Mammary epithelial cell (primary cell): ENCODE measurements around the gene DLG3.

Experiments used
- EZH2 ChIP-seq: IDR thresholded peaks from 2 replicates; pipeline ENCODE4 v1.6.1; 2012; ENCODE audit warnings: low read length, inconsistent platforms, borderline replicate concordance
- TF ChIP-seq, protein P1 (sequence below), 2 donors: IDR thresholded peaks in 1 of 2; conservative IDR thresholded peaks in 1 of 2; 2 replicates each; pipeline ENCODE4 v1.5.1; 2011 to 2012; ENCODE audit warnings: inconsistent platforms in 2 of 2, low read length in 2 of 2, mild to moderate bottlenecking in 2 of 2, control low read depth in 1 of 2, low read depth in 1 of 2; ENCODE audit not compliant: insufficient read depth in 1 of 2; ENCODE audit errors: extremely low read depth in 1 of 2

DNA sequence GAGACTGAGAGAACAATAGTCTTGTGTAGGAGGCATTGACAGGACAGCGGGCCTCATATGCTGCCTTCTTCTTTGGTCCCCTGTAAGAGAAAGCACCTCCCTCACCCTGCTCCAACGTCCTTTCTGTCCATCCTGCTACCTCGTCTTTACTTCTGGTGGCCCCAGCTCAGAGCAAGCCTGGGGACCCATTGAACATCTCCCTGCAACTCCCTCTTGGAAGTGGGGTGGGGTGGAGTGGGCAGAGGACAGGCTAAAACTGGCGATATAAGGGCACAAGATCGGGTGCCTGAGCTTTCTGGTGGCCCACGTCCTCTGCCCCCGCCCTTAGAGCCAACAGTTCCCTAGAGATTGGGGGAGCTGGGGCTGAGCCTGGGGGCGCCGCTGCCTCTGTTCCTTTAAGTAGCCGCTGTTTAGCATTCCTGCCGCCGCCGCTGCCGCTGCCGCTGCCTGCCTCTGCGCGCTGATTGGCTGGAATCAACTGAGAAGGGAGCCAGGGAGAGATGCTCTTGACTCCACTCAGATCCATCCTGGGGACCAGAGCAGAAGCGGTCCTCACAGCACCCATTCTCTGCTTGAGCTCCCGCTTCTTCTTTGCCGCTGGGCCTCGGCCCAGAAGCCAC is at the start of gene DLG3:
- TF ChIP-seq, protein P1, sequence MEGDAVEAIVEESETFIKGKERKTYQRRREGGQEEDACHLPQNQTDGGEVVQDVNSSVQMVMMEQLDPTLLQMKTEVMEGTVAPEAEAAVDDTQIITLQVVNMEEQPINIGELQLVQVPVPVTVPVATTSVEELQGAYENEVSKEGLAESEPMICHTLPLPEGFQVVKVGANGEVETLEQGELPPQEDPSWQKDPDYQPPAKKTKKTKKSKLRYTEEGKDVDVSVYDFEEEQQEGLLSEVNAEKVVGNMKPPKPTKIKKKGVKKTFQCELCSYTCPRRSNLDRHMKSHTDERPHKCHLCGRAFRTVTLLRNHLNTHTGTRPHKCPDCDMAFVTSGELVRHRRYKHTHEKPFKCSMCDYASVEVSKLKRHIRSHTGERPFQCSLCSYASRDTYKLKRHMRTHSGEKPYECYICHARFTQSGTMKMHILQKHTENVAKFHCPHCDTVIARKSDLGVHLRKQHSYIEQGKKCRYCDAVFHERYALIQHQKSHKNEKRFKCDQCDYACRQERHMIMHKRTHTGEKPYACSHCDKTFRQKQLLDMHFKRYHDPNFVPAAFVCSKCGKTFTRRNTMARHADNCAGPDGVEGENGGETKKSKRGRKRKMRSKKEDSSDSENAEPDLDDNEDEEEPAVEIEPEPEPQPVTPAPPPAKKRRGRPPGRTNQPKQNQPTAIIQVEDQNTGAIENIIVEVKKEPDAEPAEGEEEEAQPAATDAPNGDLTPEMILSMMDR (conservative IDR thresholded peaks at IDR 0.05 in 1 of 2, IDR thresholded peaks at IDR 0.05 in 1 of 2; ENCODE audit: extremely low read depth in 1 of 2, insufficient read depth in 1 of 2, low read depth in 1 of 2, low read length in 2 of 2), result no peak
- no peak for TF ChIP-seq EZH2
